Left lung (tissue), 10 donors: Measurements from ENCODE around the gene CDH1. TPM values are rescaled to one million over a fixed set of nuclear protein-coding genes. Genes with fewer than 3 reads are reported as not detected.
"Not testable (repeated sequence)": the region's sequence is repeated elsewhere in the genome, so short reads cannot be mapped to it uniquely, and the experiment has no call there.

Source experiments
- ATAC-seq: fragments of 200-7000 bp; cut with Tn5 transposase; one replicate; pipeline ENCODE4 v1.9.1; 2020; ENCODE audit warnings: moderate library complexity
- DNase-seq, 4 donors: peaks; one replicate each; pipeline ENCODE4 v3.0.0-alpha.2; 2013 to 2020
- H3K27ac ChIP-seq, 2 donors: fragments of 200-600 bp; sonication (generic) in 1 of 2; one replicate each; pipeline versions ENCODE4 v1.5.0 to v1.8.0; 2020 to 2021
- H3K27me3 ChIP-seq, 2 donors: fragments of 200-600 bp; sonication (generic) in 1 of 2; one replicate each; pipeline versions ENCODE4 v1.5.0 to v1.8.0; 2020 to 2021
- H3K36me3 ChIP-seq, 2 donors: fragments of 200-600 bp; sonication (generic) in 1 of 2; one replicate each; pipeline versions ENCODE4 v1.5.0 to v1.8.0; 2020 to 2021
- H3K4me1 ChIP-seq, 2 donors: fragments of 200-600 bp; one replicate each; pipeline ENCODE4 v1.8.0; 2021
- H3K4me3 ChIP-seq, 2 donors: fragments of 200-600 bp; sonication (generic) in 1 of 2; one replicate each; pipeline versions ENCODE4 v1.5.0 to v1.8.0; 2020 to 2021; ENCODE audit warnings: mild to moderate bottlenecking in 1 of 2
- H3K9me3 ChIP-seq, 2 donors: fragments of 200-600 bp; sonication (generic) in 1 of 2; one replicate each; pipeline versions ENCODE4 v1.5.0 to v1.8.0; 2020 to 2021
- CTCF ChIP-seq, 2 donors: fragments of 200-600 bp; sonication (generic) in 1 of 2; IDR thresholded peaks; one replicate each; pipeline versions ENCODE4 v1.5.0 to v1.8.0; 2021; ENCODE audit warnings: antibody characterized with exemption in 2 of 2
- intact Hi-C, 2 donors: fragments of 100-400 bp; cut with DNase I; formaldehyde crosslinking; loops; one replicate each; pipeline versions ENCODE4 v1.11.2 to v1.14.2; 2022
- polyA plus RNA-seq, 6 donors: library from polyadenylated mRNA; unstranded; fragments of 120-200 nt; gene quantifications; one replicate each; pipeline ENCODE4 v1.2.1, GENCODE V29; 2013; ENCODE audit not compliant: insufficient read length in 6 of 6
- total RNA-seq, 2 donors: library from RNA; stranded (reverse); fragmentation: NEBNext Ultra II Directional; extraction: Animal tissue kit (Norgen Biotek cat#: 25700); gene quantifications; one replicate each; pipeline ENCODE4 v1.2.1, GENCODE V29; 2021
- donor health status: DM: no; HTN: yes; CAD: no.
- donor health status: DM: no; HTN: no; CAD: no.

CDH1 gene
- total and polyA plus RNA-seq, 8 donors = 123 to 292 (median 164) TPM

- ATAC-seq = no peak
- no peak for DNase-seq
- Histone ChIP-seq H3K9me3 (no peaks in the 10 kb centered on the region), H3K4me3 (no peak overlapping the region), H3K27ac (no peak overlapping the region), H3K4me1 (peaks cover 0 to 19% of the 10 kb centered on the region in 2 donors), H3K27me3 (peaks cover 0 to 15% of the 10 kb centered on the region in 2 donors), H3K36me3 (no peaks in the 10 kb centered on the region)
- intact Hi-C loops = no loop called here
- no peak for TF ChIP-seq CTCF (IDR thresholded peaks at IDR 0.05)
Observed at GRCh38 chr16:68710211-68710610, 26.9 kb upstream of the CDH1 start.

GRCh38 chr16:68711421-68712139 is 25.5 kb upstream of the CDH1 start:
- intact Hi-C loops = no loop called here
- peaks cover 0 to 15% of the 10 kb centered on the region in 2 donors for H3K27me3 ChIP-seq
- no peak overlapping the region for H3K27ac ChIP-seq
- no peaks in the 10 kb centered on the region for H3K36me3 ChIP-seq
- DNase-seq (peak in 2 of 4 donors; percentile 51 to 82), ATAC-seq (peak; percentile 33)
- no peak overlapping the region for H3K4me3 ChIP-seq
- TF ChIP-seq CTCF (IDR thresholded peaks at IDR 0.05) = no peak
- no peaks in the 10 kb centered on the region for H3K9me3 ChIP-seq
- H3K4me1 ChIP-seq = peaks cover 0 to 19% of the 10 kb centered on the region in 2 donors

GRCh38 chr16:68713361-68713760 is 23.7 kb upstream of the CDH1 start:
- Histone ChIP-seq H3K27me3 (peaks cover 0 to 15% of the 10 kb centered on the region in 2 donors), H3K4me3 (no peak overlapping the region), H3K4me1 (peaks cover 0 to 19% of the 10 kb centered on the region in 2 donors), H3K36me3 (no peaks in the 10 kb centered on the region), H3K9me3 (no peaks in the 10 kb centered on the region), H3K27ac (no peak overlapping the region)
- DNase-seq (no peak), ATAC-seq (no peak)
- TF ChIP-seq CTCF (IDR thresholded peaks at IDR 0.05) = no peak
- intact Hi-C loops = no loop called here

- H3K36me3 ChIP-seq = no peaks in the 10 kb centered on the region
- intact Hi-C loops = no loop called here
- no peak overlapping the region for H3K27ac ChIP-seq
- no peak for TF ChIP-seq CTCF (IDR thresholded peaks at IDR 0.05)
- H3K27me3 ChIP-seq = peaks cover 0 to 8% of the 10 kb centered on the region in 2 donors
- H3K4me3 ChIP-seq = no peak overlapping the region
- ATAC-seq = no peak
- peaks cover 0 to 11% of the 10 kb centered on the region in 2 donors for H3K4me1 ChIP-seq
- DNase-seq = no peak
- H3K9me3 ChIP-seq = no peaks in the 10 kb centered on the region
Observed at GRCh38 chr16:68715471-68715870, 21.6 kb upstream of the CDH1 start.

GRCh38 chr16:68716516-68716915 is 20.6 kb upstream of the CDH1 start:
- H3K4me3 ChIP-seq, H3K9me3 ChIP-seq, intact Hi-C loops, DNase-seq, ATAC-seq, H3K4me1 ChIP-seq, H3K36me3 ChIP-seq, H3K27me3 ChIP-seq, H3K27ac ChIP-seq: not testable (repeated sequence)

- ATAC-seq (no peak), DNase-seq (no peak)
- TF ChIP-seq CTCF (IDR thresholded peaks at IDR 0.05) = no peak
- no peaks in the 10 kb centered on the region for H3K9me3 ChIP-seq
- H3K27me3 ChIP-seq = no peaks in the 10 kb centered on the region
- H3K4me3 ChIP-seq = no peak overlapping the region
- no peaks in the 10 kb centered on the region for H3K36me3 ChIP-seq
- intact Hi-C loops = no loop called here
- no peaks in the 10 kb centered on the region for H3K4me1 ChIP-seq
- H3K27ac ChIP-seq = no peak overlapping the region
Observed at GRCh38 chr16:68717684-68718083, 19.4 kb upstream of the CDH1 start.
